SK-N-SH treated with all-trans-retinoic acid at 6 μM for 48 hours (cell line): ENCODE results near the gene PCNT.

Experiments used
- ARNTL ChIP-seq: fragments of 450-650 bp; formaldehyde crosslinking; IDR thresholded peaks from 2 replicates; pipeline ENCODE4 v1.5.0; 2020; ENCODE audit warnings: low read depth, mild to moderate bottlenecking, moderate library complexity, borderline replicate concordance
- ESRRG ChIP-seq: fragments of 250-450 bp; sonication (Bioruptor Pico); IDR thresholded peaks from 2 replicates; pipeline ENCODE4 v1.6.1; 2021; ENCODE audit warnings: mild to moderate bottlenecking
- ISL1 ChIP-seq: fragments of 250-450 bp; sonication (Bioruptor Pico); IDR thresholded peaks from 2 replicates; pipeline ENCODE4 v2.1.2; 2022; ENCODE audit warnings: mild to moderate bottlenecking, moderate library complexity
- RARB ChIP-seq: fragments of 250-450 bp; sonication (Bioruptor Pico); IDR thresholded peaks from 2 replicates; pipeline ENCODE4 v1.8.0; 2021; ENCODE audit warnings: mild to moderate bottlenecking, moderate library complexity
- ZC3H10 ChIP-seq: fragments of 250-450 bp; sonication (Bioruptor Pico); IDR thresholded peaks from 2 replicates; pipeline ENCODE4 v1.5.1; 2021; ENCODE audit warnings: mild to moderate bottlenecking, moderate library complexity
- ZNF565 ChIP-seq: fragments of 450-650 bp; formaldehyde crosslinking; conservative IDR thresholded peaks from 2 replicates; pipeline ENCODE4 v1.5.0; 2020; ENCODE audit warnings: low read depth, mild to moderate bottlenecking, moderate library complexity
- TF ChIP-seq, protein P1 (sequence below): fragments of 250-450 bp; sonication (Bioruptor Pico); IDR thresholded peaks from 2 replicates; pipeline ENCODE4 v1.5.1; 2020; ENCODE audit warnings: low read depth, mild to moderate bottlenecking, moderate library complexity

DNA sequence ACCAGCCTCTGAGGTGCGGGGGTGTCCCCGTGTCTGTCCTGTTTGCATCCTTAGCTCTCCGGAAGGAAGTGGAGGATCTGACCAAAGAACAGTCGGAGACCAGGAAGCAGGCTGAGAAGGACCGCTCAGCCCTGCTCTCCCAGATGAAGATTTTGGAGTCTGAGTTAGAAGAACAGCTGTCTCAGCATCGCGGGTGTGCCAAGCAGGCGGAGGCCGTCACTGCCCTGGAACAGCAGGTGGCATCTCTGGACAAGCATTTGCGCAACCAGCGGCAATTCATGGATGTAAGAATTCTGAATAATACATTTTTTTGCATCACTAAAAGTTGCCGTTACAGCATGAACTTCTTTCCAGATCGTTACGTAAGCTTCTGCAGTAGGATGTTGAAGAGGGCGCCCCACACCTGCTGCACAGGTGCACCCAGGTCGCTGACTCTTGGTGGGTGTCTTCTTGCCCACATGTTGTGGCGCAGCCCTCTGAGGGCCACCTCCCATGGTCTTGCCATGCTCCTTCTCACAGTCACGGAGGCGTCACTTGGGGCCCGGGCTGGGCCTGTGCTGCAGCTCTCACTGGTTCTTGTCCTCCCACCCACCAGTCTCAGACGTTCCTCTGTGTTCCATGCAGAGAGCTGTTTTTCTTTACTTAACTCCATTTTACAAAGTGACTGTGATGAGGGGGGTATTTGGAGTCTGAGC lies 73.4 kb downstream of the PCNT start:
- TF ChIP-seq ARNTL (CRISPR knock-in tag) = no peak
- TF ChIP-seq, protein P1, sequence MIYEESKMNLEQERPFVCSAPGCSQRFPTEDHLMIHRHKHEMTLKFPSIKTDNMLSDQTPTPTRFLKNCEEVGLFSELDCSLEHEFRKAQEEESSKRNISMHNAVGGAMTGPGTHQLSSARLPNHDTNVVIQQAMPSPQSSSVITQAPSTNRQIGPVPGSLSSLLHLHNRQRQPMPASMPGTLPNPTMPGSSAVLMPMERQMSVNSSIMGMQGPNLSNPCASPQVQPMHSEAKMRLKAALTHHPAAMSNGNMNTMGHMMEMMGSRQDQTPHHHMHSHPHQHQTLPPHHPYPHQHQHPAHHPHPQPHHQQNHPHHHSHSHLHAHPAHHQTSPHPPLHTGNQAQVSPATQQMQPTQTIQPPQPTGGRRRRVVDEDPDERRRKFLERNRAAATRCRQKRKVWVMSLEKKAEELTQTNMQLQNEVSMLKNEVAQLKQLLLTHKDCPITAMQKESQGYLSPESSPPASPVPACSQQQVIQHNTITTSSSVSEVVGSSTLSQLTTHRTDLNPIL (CRISPR knock-in tag) = no peak
- TF ChIP-seq ZC3H10 (CRISPR knock-in tag) = no peak
- no peak for TF ChIP-seq ESRRG
- TF ChIP-seq RARB (CRISPR knock-in tag) = no peak
- TF ChIP-seq ISL1 (CRISPR knock-in tag) = no peak
- TF ChIP-seq ZNF565 (CRISPR knock-in tag) = no peak
